HG03342 (cell line): ENCODE measurements around the gene FHIP1B.

Source experiments
- ATAC-seq: cut with Tn5 transposase; IDR thresholded peaks from one replicate; pipeline ENCODE4 v1.9.1; 2021; ENCODE audit warnings: mild to moderate bottlenecking, moderate library complexity; ENCODE audit not compliant: unreplicated experiment

Gene FHIP1B

GRCh38 chr11:6202041-6202440 is 32.4 kb downstream of the FHIP1B start:
- ATAC-seq = no peak

DNA sequence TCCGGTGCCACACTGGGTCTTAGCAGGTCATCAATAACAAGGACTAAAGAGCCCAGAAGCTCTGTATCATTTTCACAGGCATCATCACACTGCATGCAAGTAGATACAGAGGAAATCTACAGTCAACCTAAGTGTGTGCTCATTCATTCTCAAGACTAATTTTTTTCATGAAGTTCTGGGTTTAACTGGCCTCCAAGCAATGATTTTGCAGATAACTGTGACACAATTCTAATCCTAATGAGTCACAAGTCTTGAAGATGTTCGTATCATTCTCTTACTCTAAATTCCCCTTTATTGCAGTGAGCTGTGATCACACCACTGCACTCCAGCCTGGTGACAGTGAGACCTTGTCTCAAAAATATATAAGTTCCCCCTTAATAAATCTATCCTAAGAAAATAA is 33.0 kb downstream of the FHIP1B start:
- ATAC-seq = no peak

- no peak for ATAC-seq
Measured at GRCh38 chr11:6200975-6201374, 33.5 kb downstream of the FHIP1B start.

DNA sequence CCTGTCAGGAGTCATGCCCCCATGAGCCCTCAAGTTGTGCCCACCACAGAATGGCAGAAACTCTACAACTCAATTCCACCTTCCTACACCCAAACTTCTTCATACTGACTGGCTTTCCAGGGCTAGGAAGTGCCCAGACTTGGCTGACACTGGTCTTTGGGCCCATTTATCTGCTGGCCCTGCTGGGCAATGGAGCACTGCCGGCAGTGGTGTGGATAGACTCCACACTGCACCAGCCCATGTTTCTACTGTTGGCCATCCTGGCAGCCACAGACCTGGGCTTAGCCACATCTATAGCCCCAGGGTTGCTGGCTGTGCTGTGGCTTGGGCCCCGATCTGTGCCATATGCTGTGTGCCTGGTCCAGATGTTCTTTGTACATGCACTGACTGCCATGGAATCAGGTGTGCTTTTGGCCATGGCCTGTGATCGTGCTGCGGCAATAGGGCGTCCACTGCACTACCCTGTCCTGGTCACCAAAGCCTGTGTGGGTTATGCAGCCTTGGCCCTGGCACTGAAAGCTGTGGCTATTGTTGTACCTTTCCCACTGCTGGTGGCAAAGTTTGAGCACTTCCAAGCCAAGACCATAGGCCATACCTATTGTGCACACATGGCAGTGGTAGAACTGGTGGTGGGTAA is 35.1 kb downstream of the FHIP1B start, which contains the start of gene OR52W1:
OR52W1 (plus strand) TSS at position 51 of the 637 bp plus-strand sequence; CDS start at position 51, 0 bp downstream.
- ATAC-seq = no peak

GRCh38 chr11:6197466-6198200 is 36.8 kb downstream of the FHIP1B start:
- no peak for ATAC-seq

DNA sequence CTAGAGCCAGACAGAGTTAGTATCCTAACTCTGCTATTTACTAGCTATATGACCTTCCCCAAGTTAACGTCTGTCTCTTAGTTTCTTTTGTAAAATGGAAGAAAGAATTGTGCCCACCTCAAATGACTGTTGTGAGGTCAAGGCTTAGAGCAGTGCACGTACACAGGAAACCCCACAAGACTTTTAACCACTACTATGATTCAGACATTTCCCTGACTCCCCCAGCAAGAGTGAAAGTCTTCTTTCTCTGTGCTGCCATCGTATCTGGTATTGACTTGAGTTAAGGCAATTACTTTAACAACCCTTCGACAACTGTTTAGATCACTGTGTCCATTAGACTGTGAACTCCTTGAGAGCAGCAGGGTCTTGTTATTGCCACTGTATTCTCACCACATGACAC is 38.0 kb downstream of the FHIP1B start:
- ATAC-seq = no peak

DNA sequence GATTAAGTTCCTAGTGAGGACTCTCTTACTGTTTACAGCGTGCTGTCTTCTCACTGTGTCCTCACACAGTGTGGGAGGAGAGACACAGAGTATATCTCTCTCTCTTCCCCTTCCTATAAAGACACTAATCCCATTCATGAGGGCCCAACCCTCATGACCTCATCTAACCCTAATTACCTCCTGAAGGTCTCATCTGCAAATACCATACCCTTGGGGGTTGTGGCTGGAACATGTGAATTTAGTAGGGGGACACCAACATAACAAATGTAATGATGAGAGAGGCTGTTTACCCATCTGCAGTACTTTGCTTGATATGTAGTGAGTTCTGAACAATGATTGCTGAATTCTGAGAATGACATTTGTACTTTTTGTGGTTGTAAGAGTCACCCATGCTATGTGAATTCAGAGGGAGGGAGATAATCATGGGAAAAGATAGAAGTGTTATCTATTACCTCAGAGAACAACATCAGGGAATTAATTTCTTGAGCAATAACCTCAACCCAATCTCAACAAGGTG is 40.3 kb downstream of the FHIP1B start:
- ATAC-seq = no peak

DNA sequence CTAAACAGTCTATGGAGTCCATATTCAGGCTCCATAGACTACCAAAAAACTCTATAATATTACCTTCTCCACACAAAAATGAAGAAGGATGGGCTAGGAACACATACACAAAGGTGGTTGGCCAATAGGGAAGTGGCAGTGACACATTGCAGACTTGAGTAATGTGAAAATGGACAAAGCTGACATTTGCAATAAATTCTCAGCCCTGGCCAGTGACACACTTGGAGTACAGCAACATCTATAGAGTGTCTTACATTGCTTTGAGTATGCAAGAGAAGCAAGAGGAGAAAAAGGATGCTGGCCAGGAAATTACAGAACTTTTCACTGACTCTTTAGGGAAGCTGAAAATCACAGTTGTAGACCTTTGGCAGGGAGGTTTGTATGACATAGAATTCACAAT is 42.7 kb downstream of the FHIP1B start:
- ATAC-seq = no peak

DNA sequence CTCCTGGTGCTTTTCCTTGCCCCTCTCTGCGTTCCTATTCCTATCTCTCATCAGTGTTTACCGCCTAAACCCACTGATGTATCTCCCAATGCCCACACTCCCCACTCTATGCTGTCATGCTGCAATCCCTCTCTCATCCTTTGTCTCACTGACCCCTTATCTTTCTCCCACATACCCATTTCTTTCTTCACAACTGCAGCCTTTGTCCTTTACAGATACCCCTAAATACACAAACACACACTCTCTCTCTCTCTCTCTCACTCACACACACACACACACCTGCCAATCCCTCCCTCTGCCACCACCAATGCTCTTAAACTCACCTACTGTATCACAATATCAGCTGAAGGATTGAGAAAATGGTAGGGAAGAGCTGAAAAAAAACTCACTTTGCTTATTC is 59.0 kb downstream of the FHIP1B start:
- ATAC-seq = no peak

DNA sequence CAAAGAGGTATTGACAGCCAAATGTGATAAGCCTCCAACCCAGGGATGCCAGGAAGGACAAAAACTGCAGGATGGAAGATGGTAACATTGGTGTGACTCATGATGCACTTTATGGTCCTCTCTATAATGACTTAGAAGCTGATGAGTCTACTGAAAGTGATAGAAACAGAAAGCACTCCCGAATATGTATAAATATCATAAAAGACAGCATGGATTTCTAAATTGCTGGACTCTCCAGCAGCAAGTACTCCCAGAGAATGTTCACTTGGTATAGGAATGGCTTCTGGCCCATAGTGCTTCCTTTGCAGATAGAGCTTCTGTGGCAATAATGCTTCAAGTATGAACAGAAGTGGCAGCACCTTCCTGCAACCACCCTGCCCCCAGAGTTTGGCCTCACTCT is 64.2 kb downstream of the FHIP1B start, which contains the start of gene OR52B2:
OR52B2 (minus strand) TSS at position 101 of the 400 bp plus-strand sequence; CDS start at position 101, 0 bp downstream.
- no peak for ATAC-seq
